ENCODE data around the gene GGA2. TPM values are rescaled to one million over a fixed set of nuclear protein-coding genes. Genes with fewer than 3 reads are reported as not detected.

Gene GGA2, protein sequence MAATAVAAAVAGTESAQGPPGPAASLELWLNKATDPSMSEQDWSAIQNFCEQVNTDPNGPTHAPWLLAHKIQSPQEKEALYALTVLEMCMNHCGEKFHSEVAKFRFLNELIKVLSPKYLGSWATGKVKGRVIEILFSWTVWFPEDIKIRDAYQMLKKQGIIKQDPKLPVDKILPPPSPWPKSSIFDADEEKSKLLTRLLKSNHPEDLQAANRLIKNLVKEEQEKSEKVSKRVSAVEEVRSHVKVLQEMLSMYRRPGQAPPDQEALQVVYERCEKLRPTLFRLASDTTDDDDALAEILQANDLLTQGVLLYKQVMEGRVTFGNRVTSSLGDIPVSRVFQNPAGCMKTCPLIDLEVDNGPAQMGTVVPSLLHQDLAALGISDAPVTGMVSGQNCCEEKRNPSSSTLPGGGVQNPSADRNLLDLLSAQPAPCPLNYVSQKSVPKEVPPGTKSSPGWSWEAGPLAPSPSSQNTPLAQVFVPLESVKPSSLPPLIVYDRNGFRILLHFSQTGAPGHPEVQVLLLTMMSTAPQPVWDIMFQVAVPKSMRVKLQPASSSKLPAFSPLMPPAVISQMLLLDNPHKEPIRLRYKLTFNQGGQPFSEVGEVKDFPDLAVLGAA
- 100 to 1,000 TPM; 129 to 134 (median 131) TPM for total RNA-seq
- total RNA-seq (2013) = 144 TPM

DNA sequence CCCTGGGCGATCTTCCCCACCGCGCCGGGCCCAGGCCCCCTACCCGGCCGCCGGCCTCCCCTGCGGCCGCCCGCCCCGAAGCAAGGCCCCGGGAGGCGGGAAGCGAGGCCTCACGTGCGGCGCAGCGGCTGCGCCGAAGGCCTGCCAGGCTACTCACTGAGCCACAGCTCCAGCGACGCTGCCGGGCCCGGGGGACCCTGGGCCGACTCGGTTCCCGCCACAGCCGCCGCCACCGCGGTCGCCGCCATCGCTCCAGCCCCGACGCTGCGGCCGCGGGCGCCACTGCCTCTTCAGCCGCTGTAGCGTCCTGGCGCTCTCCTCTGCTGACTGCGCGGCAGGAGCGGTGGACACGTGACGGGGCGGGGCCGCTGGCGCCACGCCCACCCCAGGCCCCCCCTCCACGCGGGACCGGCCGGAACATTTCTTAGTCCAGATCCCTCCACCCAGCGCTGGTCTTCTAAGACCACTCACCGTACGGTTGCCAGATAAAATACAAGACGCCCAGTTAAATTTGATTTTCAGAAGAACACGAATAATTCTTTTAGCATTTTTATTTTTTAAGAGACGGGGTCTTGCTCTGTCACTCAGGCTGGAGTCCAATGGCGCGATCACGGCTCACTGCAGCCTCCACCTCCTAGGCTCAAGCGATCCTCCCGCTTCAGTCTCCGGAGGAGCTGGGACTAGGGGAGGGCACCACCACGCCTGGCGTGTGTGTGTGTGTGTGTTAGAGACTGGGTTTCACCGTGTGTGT lies at the start of gene GGA2:
GGA2 (minus strand) TSS at position 331 of the 751 bp plus-strand sequence; CDS start at position 248, 83 bp downstream.
- Histone ChIP-seq H3K27ac (ENCODE audit: low read length) (peak within 1 kb of the TSS; percentile 40), H3K4me3 (ENCODE audit: low read length) (peak within 1 kb of the TSS; percentile 70), H3K9me3 (ENCODE audit: control insufficient read depth, insufficient read depth, low read length) (no peaks in the 10 kb centered on the region), H3K36me3 (ENCODE audit: control insufficient read depth, insufficient read depth, low read length) (no peaks in the 10 kb centered on the region), H3K27me3 (ENCODE audit: control insufficient read depth, insufficient read depth, low read length) (no peaks in the 10 kb centered on the region), H3K4me1 (ENCODE audit: control insufficient read depth, insufficient read depth, low read length) (peaks cover 42% of the 10 kb centered on the region)
- TF ChIP-seq, protein P1, sequence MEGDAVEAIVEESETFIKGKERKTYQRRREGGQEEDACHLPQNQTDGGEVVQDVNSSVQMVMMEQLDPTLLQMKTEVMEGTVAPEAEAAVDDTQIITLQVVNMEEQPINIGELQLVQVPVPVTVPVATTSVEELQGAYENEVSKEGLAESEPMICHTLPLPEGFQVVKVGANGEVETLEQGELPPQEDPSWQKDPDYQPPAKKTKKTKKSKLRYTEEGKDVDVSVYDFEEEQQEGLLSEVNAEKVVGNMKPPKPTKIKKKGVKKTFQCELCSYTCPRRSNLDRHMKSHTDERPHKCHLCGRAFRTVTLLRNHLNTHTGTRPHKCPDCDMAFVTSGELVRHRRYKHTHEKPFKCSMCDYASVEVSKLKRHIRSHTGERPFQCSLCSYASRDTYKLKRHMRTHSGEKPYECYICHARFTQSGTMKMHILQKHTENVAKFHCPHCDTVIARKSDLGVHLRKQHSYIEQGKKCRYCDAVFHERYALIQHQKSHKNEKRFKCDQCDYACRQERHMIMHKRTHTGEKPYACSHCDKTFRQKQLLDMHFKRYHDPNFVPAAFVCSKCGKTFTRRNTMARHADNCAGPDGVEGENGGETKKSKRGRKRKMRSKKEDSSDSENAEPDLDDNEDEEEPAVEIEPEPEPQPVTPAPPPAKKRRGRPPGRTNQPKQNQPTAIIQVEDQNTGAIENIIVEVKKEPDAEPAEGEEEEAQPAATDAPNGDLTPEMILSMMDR (IDR thresholded peaks at IDR 0.05) = no peak
- Mint-ChIP-seq H3K9me3 (no peaks in the 10 kb centered on the region), H3K27ac (peak within 1 kb of the TSS; percentile 67 to 81), H3K36me3 (no peaks in the 10 kb centered on the region), H3K4me3 (peak within 1 kb of the TSS; percentile 92), H3K4me1 (peaks cover 43 to 46% of the 10 kb centered on the region in 2 donors), H3K27me3 (ENCODE audit: low read depth in 2 of 2) (no peaks in the 10 kb centered on the region)
- WGBS (ENCODE audit: insufficient coverage) = under 1% methylated on average over 71 of the region's 71 CpGs
- intact Hi-C loops (cut with micrococcal nuclease) = no loop called here
- ATAC-seq = peak; percentile 87 to 95 (median 93)
- peak; percentile 76 to 89 for DNase-seq

DNA sequence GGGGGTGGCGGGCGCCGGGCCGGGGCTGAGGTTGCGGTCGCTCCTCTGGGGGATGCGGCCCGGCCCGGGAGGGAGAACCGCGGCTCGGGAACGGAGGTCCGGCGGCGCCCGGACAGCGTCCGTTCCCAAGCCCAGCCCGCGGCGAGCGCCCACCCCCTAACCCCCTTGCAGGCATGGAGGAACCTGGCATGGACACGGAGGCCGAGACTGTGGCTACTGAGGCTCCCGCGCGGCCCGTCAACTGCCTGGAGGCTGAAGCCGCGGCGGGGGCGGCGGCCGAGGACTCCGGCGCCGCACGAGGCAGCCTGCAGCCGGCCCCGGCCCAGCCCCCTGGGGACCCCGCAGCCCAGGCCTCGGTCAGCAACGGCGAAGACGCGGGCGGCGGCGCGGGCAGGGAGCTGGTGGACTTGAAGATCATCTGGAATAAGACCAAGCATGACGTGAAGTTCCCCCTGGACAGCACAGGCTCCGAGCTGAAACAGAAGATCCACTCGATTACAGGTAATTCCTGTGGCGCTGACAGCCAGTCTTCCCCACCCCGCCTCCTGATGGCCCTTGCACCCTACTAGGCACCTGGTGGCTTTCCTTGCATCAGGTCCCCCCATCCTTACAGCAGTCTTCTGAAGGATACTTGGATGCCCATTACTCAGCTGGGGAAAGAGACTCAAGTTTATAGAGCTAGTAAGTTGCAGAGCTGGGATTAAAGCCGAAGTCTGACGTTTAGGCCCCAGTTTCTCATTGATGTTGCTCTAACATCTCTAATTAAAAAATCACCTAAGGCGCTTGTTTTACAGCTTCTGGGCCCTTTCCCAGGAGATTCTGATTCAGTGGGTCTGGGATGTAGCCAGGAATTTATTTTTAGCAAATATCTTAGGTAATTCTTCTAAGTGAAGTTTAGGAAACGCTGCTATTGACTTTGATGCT lies 47.7 kb upstream of the GGA2 start:
- H3K36me3 Mint-ChIP-seq = peaks cover 10% of the 10 kb centered on the region
- peaks cover 27% of the 10 kb centered on the region for H3K36me3 ChIP-seq (ENCODE audit: control insufficient read depth, insufficient read depth, low read length)
- no peaks in the 10 kb centered on the region for H3K27me3 ChIP-seq (ENCODE audit: control insufficient read depth, insufficient read depth, low read length)
- H3K4me3 Mint-ChIP-seq = peak overlapping the region; percentile 95
- intact Hi-C loops (cut with micrococcal nuclease) = loop anchor here (1.0 to 5.0 kb wide), 4 partner anchors 38 to 106 kb away; partner anchors contain the start of genes COG7, DCTN5, NDUFAB1 and PALB2
- peaks cover 20 to 28% of the 10 kb centered on the region in 2 donors for H3K4me1 Mint-ChIP-seq
- H3K4me1 ChIP-seq (ENCODE audit: control insufficient read depth, insufficient read depth, low read length) = peaks cover 19% of the 10 kb centered on the region
- TF ChIP-seq, protein P1 (IDR thresholded peaks at IDR 0.05) = no peak
- no peaks in the 10 kb centered on the region for H3K27me3 Mint-ChIP-seq (ENCODE audit: low read depth in 2 of 2)
- no peaks in the 10 kb centered on the region for H3K9me3 ChIP-seq (ENCODE audit: control insufficient read depth, insufficient read depth, low read length)
- ATAC-seq (peak; percentile 11 to 18 (median 13)), DNase-seq (peak in 1 of 2 donors; percentile 36)
- H3K27ac Mint-ChIP-seq = peak overlapping the region; percentile 90 to 94
- peak overlapping the region; percentile 74 for H3K27ac ChIP-seq (ENCODE audit: low read length)
- H3K4me3 ChIP-seq (ENCODE audit: low read length) = peak overlapping the region; percentile 75
- WGBS (ENCODE audit: insufficient coverage) = 2% methylated on average over 59 of the region's 60 CpGs
- no peaks in the 10 kb centered on the region for H3K9me3 Mint-ChIP-seq

DNA sequence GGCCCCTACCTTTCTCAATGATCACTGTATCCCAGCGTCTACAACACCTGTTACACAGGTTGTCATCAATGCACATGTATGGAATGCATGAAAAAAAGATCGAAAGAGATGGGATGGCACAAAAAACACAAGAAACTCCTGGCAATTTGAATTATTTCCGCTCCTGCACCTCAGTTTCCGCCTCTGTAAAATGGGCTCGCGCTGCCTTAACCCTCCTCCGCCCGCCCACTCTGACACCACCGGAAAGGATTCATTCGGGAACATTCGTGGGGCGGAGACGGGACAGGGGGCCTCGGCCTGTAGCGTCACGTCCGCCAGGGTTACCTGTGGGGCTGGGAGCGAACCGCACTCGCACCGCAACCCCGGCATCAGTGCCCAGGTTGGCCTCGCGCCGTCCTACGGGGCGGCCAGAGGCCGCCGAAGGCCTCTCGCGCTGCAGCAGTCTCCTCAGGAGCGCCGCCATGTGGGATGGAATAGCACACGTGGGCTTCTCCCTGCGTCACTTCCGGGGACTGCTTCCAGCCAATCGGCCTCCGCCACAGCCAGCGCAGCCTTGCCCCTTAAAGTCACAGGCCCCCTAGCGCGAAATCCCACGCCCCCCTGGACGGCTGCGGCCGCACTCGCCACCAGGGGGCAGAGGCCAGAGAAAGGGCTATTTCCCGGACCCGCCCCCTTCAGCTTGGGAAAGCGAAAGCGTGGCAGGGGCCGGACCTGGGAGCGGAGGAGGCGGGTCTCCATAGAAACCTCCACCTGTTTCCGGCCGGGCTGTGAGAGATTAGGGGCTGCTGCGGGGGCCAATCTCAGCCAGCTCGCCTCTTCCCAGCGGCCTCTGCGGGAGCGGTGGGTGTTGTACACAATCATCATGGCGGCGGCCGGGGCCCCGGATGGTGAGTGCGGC lies 46.8 kb upstream of the GGA2 start, which contains the start of the genes EARS2 and UBFD1:
EARS2 (minus strand) TSS at position 470 of the 898 bp plus-strand sequence; CDS start at position 463, 7 bp downstream.
UBFD1 (plus strand) TSS at position 847 of the 898 bp plus-strand sequence; CDS start at position 863, 16 bp downstream.
- H3K27ac Mint-ChIP-seq = peak within 1 kb of the TSS; percentile 90 to 94
- H3K9me3 Mint-ChIP-seq = no peaks in the 10 kb centered on the region
- no peaks in the 10 kb centered on the region for H3K9me3 ChIP-seq (ENCODE audit: control insufficient read depth, insufficient read depth, low read length)
- peak; percentile 96 to 98 for DNase-seq
- peak; percentile 90 to 96 (median 90) for ATAC-seq
- no peaks in the 10 kb centered on the region for H3K27me3 ChIP-seq (ENCODE audit: control insufficient read depth, insufficient read depth, low read length)
- H3K4me3 ChIP-seq (ENCODE audit: low read length) = peak within 1 kb of the TSS; percentile 75
- H3K36me3 Mint-ChIP-seq = peaks cover 1% of the 10 kb centered on the region
- intact Hi-C loops (cut with micrococcal nuclease) = loop anchor here (1.0 to 5.0 kb wide), 4 partner anchors 39 to 105 kb away; partner anchors contain the start of genes COG7, DCTN5, NDUFAB1 and PALB2
- H3K4me1 ChIP-seq (ENCODE audit: control insufficient read depth, insufficient read depth, low read length) = peaks cover 19% of the 10 kb centered on the region
- peaks cover 20 to 28% of the 10 kb centered on the region in 2 donors for H3K4me1 Mint-ChIP-seq
- H3K4me3 Mint-ChIP-seq = peak within 1 kb of the TSS; percentile 95
- H3K27me3 Mint-ChIP-seq (ENCODE audit: low read depth in 2 of 2) = no peaks in the 10 kb centered on the region
- H3K36me3 ChIP-seq (ENCODE audit: control insufficient read depth, insufficient read depth, low read length) = peaks cover 23% of the 10 kb centered on the region
- TF ChIP-seq, protein P1 (IDR thresholded peaks at IDR 0.05) = peak; percentile 71
- peak within 1 kb of the TSS; percentile 74 for H3K27ac ChIP-seq (ENCODE audit: low read length)
- WGBS (ENCODE audit: insufficient coverage) = under 1% methylated on average over 65 of the region's 65 CpGs

Measured in natural killer cell (primary cell).